ENCODE data around the gene B3GALNT2. TPM values are rescaled to one million over a fixed set of nuclear protein-coding genes. Genes with fewer than 3 reads are reported as not detected.

B3GALNT2 gene
- total and polyA plus RNA-seq, 2 of the 4 experiments (the other 2 are of a cell fraction): 11.0 to 32.8 TPM

DNA sequence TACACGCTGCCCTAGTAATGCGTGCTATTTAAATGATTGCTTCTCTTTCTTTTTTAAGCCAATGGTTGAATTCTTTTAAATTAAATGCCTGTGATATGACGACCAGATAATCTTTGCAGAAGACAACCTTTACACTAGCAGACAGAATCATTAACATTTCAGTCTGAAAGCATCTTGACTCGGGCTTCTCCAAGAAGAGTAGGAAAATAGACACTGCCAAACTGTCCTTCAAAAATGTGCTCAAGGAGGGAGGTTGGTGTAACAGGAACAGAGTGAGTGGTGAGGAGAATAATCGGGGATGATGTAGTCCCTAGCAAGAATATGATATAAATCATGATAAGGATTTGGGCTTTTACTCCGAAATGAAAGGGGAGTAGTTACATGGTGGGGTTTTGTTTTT lies 6.6 kb upstream of the B3GALNT2 start:
- Histone ChIP-seq H4K91ac (ENCODE audit: insufficient read depth, low read depth, low read length) (no peak overlapping the region), H3K27me3 (ENCODE audit: control insufficient read depth, insufficient read depth, low read length) (no peaks in the 10 kb centered on the region), H3K27ac (ENCODE audit: insufficient read depth, low read length) (no peak overlapping the region), H2BK15ac (ENCODE audit: low read depth, low read length) (no peak overlapping the region), H4K20me1 (ENCODE audit: insufficient read depth, low read length) (no peaks in the 10 kb centered on the region), H2AK5ac (ENCODE audit: low read depth, low read length) (no peak overlapping the region), H3K18ac (ENCODE audit: low read depth, low read length) (no peak overlapping the region), H2BK120ac (ENCODE audit: low read depth, low read length) (no peak overlapping the region), H2BK20ac (ENCODE audit: low read depth, low read length) (no peak overlapping the region), H3K9me3 (ENCODE audit: control insufficient read depth, insufficient read depth, low read length) (no peaks in the 10 kb centered on the region), H4K8ac (ENCODE audit: low read depth in 2 of 2, low read length in 2 of 2) (no peak overlapping the region), H3K4ac (ENCODE audit: low read depth, low read length) (no peak overlapping the region), H3K23ac (ENCODE audit: low read depth, low read length) (no peak overlapping the region), H2BK5ac (ENCODE audit: low read depth, low read length, poor library complexity, severe bottlenecking) (no peak overlapping the region), H3K4me1 (ENCODE audit: control insufficient read depth, insufficient read depth, low read length) (no peaks in the 10 kb centered on the region), H3K9me1 (ENCODE audit: insufficient read depth, low read length) (no peaks in the 10 kb centered on the region), H3K4me3 (ENCODE audit: insufficient read depth, low read depth, low read length) (no peak overlapping the region), H3K56ac (ENCODE audit: extremely low read depth, insufficient read depth, low read length) (no peak overlapping the region), H3K36me3 (ENCODE audit: control insufficient read depth, insufficient read depth, low read length) (no peaks in the 10 kb centered on the region), H4K5ac (ENCODE audit: low read depth, low read length) (no peak overlapping the region), H2AFZ (replicated peaks; ENCODE audit: low read length, poor library complexity) (no peak overlapping the region), H3K14ac (replicated peaks; ENCODE audit: low read depth, low read length) (no peak overlapping the region), H3K9ac (ENCODE audit: low read depth, low read length) (no peak overlapping the region), H3K79me1 (ENCODE audit: low read depth in 1 of 2, low read length in 2 of 2) (0 out of 4 replicates have a peak, but pooled peaks cover 0 to 3% of the 10 kb centered on the region in 2 experiments), H2AK9ac (replicated peaks; ENCODE audit: low read depth, low read length, poor library complexity) (no peak overlapping the region), H3K4me2 (ENCODE audit: low read depth, low read length) (no peak overlapping the region)
- DNase-seq: no peak
- in situ Hi-C loops (cut with MboI; ENCODE audit: low sequenced_read_pairs): loop anchor here (5.0 to 10.0 kb wide), 2 partner anchors 266 to 464 kb away; no protein-coding TSS in a partner anchor
- no TSS peak for BruUV-seq (replicated peaks)
- ChIA-PET CTCF (interaction anchor here (1.1 to 1.4 kb wide), 2 partner anchors 461 to 473 kb away, joined by 3 read pairs; no protein-coding TSS in a partner anchor), POLR2A (ENCODE audit: unreplicated experiment) (no interaction called here)
- intact Hi-C loops (cut with micrococcal nuclease): loop anchor here (5.0 kb wide), 1 partner anchor 106 kb away; no protein-coding TSS in a partner anchor
- no peak for ATAC-seq (ENCODE audit: low read depth)
- 80% methylated on average over 1 of the region's 6 CpGs; no CpG with 5 or more reads in 1 of the 2 experiments for WGBS, 2 experiments (ENCODE audit: extremely low coverage in 2 of 2, insufficient read length in 1 of 2)
- TF ChIP-seq CEBPB (IDR thresholded peaks at IDR 0.05; ENCODE audit: low read depth, low read length): no peak
- no peak for TF ChIP-seq FOS (IDR thresholded peaks at IDR 0.05; ENCODE audit: low read depth, low read length)
- TF ChIP-seq, protein P1, sequence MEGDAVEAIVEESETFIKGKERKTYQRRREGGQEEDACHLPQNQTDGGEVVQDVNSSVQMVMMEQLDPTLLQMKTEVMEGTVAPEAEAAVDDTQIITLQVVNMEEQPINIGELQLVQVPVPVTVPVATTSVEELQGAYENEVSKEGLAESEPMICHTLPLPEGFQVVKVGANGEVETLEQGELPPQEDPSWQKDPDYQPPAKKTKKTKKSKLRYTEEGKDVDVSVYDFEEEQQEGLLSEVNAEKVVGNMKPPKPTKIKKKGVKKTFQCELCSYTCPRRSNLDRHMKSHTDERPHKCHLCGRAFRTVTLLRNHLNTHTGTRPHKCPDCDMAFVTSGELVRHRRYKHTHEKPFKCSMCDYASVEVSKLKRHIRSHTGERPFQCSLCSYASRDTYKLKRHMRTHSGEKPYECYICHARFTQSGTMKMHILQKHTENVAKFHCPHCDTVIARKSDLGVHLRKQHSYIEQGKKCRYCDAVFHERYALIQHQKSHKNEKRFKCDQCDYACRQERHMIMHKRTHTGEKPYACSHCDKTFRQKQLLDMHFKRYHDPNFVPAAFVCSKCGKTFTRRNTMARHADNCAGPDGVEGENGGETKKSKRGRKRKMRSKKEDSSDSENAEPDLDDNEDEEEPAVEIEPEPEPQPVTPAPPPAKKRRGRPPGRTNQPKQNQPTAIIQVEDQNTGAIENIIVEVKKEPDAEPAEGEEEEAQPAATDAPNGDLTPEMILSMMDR (conservative IDR thresholded peaks at IDR 0.05; ENCODE audit: low read depth, low read length): no peak
- TF ChIP-seq BHLHE40 (IDR thresholded peaks at IDR 0.05; ENCODE audit: low read depth, low read length): no peak
- TF ChIP-seq CHD1 (IDR thresholded peaks at IDR 0.05; ENCODE audit: low read depth, low read length): no peak
- TF ChIP-seq, protein P2, sequence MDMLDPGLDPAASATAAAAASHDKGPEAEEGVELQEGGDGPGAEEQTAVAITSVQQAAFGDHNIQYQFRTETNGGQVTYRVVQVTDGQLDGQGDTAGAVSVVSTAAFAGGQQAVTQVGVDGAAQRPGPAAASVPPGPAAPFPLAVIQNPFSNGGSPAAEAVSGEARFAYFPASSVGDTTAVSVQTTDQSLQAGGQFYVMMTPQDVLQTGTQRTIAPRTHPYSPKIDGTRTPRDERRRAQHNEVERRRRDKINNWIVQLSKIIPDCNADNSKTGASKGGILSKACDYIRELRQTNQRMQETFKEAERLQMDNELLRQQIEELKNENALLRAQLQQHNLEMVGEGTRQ (IDR thresholded peaks at IDR 0.05; ENCODE audit: low read depth, low read length): no peak
- TF ChIP-seq RFX5 (IDR thresholded peaks at IDR 0.05; ENCODE audit: low read depth, low read length): no peak
- no peak for TF ChIP-seq MAZ (IDR thresholded peaks at IDR 0.05; ENCODE audit: borderline replicate concordance, low read depth, low read length)
- no peak for TF ChIP-seq MAFK (IDR thresholded peaks at IDR 0.05; ENCODE audit: low read depth, low read length)
- no peak for TF ChIP-seq RCOR1 (IDR thresholded peaks at IDR 0.05; ENCODE audit: insufficient replicate concordance, low read length)
- no peak for TF ChIP-seq SMC3 (IDR thresholded peaks at IDR 0.05; ENCODE audit: low read depth, low read length)
- TF ChIP-seq MXI1 (IDR thresholded peaks at IDR 0.05; ENCODE audit: borderline replicate concordance, low read depth, low read length): no peak
- dilution Hi-C loops (cut with HindIII; ENCODE audit: low sequenced_read_pairs, unreplicated experiment): no loop called here

Data from IMR-90 (cell line).